Activated CD4-positive, CD25-positive, alpha-beta regulatory T cell treated with anti-CD3 and anti-CD28 coated beads, Interleukin-2, amount 50 U/mL, for 24 hours (primary cell): Measurements from ENCODE around the gene MAN2B2.
A peak's percentile ranks its signal among the peaks of the same experiment; 100 is the strongest.

Experiments
- ATAC-seq, 2 donors: fragments of 150-1000 bp; cut with Tn5 transposase; one replicate each; pipeline ENCODE4 v1.10.0; 2021; ENCODE audit warnings: mild to moderate bottlenecking in 1 of 2, moderate library complexity in 1 of 2

Gene MAN2B2

GRCh38 chr4:6546681-6547447, 28.1 kb upstream of the MAN2B2 start:
- peak; percentile 48 to 55 for ATAC-seq

GRCh38 chr4:6548201-6548881, 26.6 kb upstream of the MAN2B2 start:
- ATAC-seq: no peak

GRCh38 chr4:6548882-6549230, 26.1 kb upstream of the MAN2B2 start:
- ATAC-seq: no peak

DNA sequence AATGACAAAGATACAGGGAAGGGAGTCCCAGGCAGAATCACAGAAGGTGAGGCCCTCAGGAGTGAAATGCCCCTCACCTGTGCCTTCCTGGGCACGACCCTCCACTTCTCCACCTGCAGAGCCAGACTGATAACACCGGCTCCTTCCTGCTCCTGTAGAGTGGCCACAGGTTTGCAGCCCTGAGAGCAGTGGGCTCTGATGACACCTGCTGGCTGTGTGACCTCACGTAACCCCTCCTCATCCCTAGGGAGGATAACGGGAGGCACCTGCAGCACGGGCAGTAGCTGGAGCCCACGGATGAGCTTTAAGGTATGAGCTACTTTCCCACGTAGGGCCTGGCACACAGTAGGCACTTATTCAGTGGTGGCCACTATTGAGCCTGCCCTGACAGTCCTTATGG, 25.5 kb upstream of the MAN2B2 start:
- no peak for ATAC-seq

- ATAC-seq: no peak
Measured at GRCh38 chr4:6549890-6550620, 24.9 kb upstream of the MAN2B2 start.

DNA sequence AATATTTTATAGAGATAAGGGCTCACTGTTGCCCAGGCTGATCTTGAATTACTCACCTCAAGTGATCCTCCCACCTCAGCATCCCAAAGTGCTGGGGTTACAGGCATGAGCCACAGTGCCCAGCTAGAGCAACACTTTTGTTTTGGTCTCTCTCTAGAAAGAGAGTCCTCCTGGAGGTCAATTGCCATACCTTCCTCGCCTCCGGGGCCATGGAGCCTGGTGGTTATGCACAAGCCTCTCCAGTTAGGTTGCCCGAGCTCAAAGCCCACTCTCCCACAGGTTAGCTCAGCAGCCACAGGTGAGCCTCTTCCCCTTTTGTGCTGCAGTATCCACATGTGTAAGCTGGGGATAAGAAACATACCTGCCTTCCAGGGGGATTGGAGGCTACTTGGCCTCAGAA, 24.2 kb upstream of the MAN2B2 start:
- ATAC-seq: no peak

DNA sequence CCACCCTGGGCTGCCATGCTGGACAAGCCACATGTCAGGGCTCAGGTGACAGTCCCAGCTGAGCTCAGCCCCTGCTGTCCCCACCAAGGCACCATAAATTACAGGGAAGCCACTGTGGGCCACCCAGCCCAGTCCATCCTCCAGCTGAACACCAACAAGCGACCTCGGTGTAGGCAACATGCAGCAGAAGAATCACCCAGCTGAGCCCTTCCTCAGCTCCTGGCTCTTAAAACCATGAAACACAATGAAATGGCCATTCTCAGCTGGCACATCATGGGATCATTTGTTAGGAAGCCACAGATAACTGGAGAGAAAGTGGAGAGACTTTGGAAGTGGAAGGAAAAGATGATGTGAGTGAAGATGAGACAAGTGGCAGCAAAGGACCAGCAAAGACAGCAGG, 23.3 kb upstream of the MAN2B2 start:
- ATAC-seq: no peak

GRCh38 chr4:6555519-6555918, 19.5 kb upstream of the MAN2B2 start:
- ATAC-seq: no peak

DNA sequence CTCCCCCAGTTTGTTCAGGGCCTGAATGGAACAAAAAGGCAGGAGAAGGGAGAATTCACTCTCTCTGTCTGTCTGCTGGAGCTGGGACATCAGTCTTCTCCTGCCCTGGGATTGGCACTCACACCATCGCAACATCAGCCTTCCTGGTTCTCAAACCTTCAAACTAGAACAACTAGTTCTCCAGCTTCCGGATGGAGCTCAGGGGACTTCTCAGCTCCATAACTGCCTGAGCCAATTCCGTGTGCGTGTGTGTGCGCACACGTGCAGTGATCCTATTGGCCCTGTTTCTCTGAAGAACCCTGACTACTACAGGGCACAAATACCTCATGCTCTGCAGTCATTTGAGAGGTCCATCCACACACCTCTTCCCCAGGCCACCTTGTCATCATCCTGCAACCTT, 18.7 kb upstream of the MAN2B2 start:
- ATAC-seq: no peak

DNA sequence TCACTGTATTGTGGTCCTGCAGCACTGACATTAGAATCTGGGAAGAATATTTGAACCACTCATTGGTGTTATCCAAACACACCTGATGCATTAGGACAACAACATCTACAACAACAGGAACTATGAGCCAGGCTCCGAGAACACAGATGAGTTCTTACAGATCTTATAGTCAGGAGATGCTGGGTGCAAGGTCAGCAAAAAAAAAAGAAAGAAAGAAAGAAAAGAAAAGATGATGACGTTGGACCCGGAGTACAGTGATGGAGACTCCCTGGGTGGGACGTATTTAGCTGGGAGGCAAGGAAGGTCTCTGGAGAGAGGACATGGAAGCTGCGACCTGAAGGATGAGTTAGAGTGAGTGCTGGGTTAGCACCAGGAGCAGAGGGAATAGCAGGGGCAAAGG, 17.8 kb upstream of the MAN2B2 start:
- no peak for ATAC-seq

GRCh38 chr4:6557856-6558255, 17.1 kb upstream of the MAN2B2 start:
- ATAC-seq: no peak

GRCh38 chr4:6560416-6561172, 14.4 kb upstream of the MAN2B2 start:
- no peak for ATAC-seq

- no peak for ATAC-seq
Measured at GRCh38 chr4:6561173-6561516, 13.8 kb upstream of the MAN2B2 start.

DNA sequence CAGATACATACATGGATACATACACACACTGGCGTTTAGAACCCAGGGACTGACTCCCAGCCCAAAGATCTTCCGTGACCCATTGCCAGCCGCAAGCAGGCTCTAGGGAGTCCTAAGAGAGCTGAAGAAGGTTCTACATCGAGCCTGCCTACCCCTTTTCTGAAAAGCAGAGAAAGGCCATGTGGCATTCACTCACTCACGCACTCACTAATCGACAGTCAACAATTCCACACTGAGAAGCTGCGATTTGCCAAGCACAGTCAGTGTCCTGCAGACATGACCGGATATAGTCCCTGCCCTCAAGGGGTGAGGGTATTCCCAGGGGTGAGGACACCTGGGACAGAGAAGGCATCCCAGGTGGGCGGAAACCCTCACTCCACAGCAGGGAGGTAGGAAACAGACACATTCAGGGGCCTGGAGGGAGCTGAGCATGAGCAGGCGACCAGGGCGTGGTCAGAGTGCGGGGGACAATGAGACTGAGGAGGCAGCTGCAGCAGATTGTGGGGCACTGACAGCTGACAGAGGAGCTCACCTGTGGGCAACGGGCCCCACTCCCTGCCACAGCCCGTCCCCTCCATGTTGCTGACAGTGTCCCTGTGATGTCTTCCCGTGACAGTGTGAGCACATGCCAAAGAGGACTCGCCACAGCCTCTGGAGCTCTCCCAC, 13.2 kb upstream of the MAN2B2 start:
- no peak for ATAC-seq

DNA sequence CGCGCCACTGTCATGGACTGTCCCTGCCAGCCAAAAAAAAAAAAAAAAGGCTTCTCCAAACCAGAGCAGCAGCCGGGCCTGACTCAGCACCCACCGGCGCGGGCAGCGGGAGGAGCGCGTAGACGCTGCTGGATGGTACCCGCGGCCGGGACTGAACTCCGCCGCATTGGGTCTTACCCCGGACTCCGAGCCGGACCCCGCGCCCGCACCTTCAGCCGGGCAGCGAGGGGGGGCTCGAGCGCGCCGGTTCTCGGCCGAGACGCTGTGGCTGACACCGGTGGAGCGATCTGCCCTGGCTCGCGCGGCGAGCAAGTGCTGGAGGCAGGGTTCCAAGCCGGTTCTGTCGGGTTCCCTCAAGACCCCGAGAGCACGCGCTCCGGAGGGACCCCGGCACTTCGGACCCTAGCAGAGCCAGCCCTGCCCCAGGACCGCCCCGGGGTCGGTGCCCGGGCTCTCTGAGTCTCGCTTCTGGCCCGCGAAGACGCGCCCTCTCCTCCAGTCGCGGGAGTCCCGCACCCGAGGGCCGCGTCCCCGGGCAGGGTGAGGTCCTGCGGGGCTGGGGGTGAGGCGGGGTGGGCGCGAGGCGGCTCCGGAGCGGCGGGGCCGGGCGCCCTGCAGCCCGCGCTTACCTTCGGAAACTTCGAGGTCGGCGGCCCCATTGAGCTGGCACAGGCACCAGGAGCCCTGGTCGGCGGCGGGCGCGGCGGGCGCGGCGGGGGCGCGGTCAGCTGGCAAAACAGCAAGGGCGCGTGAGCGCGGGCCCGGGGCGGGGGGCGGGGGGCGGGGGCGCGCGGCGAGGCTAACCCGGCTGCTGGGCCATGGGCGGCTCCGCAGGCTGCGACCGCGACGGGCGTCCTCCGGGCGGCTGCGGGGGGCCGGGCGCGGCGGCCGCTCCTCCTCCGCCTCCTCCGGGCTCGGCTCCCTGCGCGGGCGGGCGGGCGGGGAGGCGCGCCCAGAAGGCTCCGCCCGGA, 11.8 kb upstream of the MAN2B2 start:
- ATAC-seq: no peak

DNA sequence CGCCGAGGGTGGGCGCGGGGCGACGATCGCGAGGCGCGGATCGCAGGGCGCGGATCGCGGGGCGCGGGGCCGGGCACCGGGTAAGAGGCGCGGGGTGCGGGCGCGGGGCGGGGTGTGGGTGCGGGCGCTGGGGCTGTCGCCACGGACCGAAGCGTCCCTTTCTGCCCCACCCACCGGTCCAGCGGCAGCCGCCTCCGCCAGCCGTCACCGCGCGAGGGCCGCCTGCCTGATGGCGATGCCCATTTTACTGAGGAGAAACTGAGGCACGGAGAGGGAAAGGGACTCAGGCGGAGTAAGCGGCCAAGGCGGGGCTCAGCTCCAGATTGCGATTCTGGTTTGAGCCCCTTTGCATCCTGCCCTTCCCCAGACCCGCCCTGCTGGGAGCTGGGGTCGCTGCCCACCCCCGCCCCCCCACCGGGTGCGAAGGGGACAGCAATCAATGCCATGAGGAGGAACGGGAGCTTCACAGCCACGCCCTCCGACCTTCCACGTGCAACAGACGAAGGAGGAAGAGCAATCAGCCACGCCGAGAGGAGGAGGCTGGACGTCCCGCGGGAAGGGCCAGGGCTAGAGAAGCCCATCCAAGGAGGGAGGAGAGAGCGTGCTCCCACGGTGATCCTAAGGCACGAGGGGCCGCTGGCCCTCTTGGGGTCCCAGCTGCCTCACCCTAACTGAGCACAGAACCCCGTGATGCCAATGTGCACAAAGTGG, 10.9 kb upstream of the MAN2B2 start:
- ATAC-seq: no peak

DNA sequence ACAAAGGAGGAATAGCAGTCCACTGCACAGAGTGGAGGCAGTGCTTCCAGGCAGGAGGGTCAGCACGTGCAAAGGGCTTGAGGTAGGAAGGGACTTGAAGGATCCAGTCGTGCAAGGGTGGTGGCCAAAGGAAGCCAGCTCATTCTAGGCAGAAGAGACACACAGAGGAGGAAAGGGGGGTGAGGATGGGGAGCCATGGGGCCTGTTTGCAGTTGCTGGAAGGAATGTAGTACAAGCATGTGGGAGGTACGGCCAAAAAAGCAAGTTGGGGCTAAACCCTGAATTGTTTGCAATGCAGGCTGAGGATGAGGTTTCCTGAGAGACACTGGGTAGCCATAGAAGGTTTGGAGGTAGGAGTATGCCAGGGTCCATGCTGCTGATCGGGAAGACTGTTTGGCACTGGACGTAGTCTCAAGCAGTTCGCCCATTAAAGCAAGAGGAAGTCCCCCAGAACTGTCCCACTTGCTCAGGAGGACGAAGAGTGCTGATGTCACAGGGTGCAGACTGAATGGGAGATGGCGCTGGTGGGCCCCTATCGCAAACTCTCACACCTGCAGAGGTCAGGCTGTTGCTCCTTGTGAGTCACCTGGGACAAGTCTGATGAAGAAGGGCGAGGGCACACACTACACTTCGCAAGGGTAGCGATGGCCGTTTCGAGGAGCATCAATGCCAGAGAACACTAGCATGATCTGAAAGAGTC, 9.1 kb upstream of the MAN2B2 start:
- no peak for ATAC-seq

DNA sequence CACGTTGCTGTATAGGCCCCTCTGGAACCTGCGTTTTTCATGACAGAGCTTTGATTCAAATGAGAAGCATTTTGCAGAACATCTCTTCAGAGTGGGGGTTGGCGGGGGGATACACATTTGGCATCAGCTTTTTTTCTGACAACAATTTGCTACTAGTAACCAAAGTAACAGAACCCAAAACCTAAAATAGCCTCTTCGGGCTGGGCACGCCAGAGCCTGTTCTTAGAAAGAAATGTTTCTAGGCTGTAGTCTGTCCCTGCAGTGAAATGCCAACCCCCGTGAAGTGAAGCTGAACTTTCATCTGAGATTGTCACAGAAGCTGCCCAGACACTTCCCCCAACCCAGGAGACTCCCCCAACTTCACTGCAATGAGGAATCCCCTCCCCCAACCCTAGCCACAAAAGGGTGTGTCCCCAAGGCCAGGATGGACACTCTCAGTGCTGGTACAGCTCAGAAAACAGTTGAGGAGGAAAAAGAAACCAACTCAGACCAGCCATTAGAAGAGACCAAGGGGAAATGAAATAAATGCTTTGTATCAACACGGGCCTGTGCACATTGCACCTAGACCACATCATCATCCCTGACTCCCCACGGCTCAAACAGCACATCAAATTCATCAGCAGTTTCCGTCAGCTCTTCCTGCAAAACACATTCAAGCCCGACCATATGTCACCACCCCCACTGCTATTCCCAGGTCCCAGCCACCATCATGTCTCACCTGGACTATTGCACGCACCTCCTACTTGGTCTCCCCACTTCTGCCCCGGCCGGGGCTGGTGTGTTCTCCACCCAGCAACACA, 8.4 kb upstream of the MAN2B2 start:
- no peak for ATAC-seq

GRCh38 chr4:6567218-6567617, 7.8 kb upstream of the MAN2B2 start:
- no peak for ATAC-seq
